Fibroblast of lung (primary cell): ENCODE data around the gene TBX4.

ENCODE experiments used
- EZH2 ChIP-seq: IDR thresholded peaks from 2 replicates; pipeline ENCODE4 v1.5.1; 2012; ENCODE audit warnings: low read length, control low read depth, mild to moderate bottlenecking; ENCODE audit errors: missing control alignments
- TF ChIP-seq, protein P1 (sequence below), 2 donors: IDR thresholded peaks in 1 of 2; conservative IDR thresholded peaks in 1 of 2; 1 replicate in 1 of 2; 2 replicates in 1 of 2; pipeline ENCODE4 v1.5.1; 2011 to 2012; ENCODE audit warnings: low read length in 2 of 2, control low read depth in 1 of 2, inconsistent platforms in 1 of 2, low read depth in 1 of 2, mild to moderate bottlenecking in 1 of 2

DNA sequence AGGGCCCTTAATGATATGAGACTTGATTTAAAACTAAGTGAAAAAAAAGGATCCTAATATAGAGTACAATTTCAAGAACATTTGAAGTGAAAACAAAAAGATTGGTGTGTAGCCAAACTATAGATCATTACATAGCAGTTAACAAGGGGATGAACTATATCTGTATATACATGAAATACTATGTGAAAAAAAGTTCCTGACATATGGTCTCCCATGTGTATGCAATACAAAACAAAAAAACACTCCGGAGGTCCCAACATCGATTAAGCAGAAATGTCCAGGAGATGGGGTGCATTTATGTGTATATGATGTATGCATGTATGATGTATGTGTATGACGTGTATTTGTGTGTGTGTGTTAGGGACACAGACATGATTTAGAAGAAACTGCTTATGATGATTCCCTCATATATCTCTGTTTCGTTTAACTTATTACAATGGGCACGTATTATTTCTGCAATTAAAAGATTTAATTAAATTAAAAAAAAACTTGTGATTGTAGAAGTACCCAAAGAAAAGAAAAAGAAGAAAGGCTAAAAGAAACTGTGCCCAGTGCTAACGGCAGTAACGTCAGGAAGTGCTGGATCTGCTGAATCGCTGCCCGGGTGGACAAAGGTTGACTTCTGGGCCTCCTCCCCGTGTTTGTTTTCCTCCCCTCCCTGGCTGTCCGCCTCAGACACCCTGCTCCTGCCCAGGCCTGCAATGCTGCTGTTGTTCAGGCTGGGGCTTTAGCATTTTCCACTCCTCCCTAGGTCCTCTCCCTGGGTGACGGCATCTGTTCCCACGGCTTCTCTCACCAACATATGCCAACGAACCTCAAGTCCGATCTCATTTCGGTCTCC lies 36.9 kb downstream of the TBX4 start:
- TF ChIP-seq, protein P1, sequence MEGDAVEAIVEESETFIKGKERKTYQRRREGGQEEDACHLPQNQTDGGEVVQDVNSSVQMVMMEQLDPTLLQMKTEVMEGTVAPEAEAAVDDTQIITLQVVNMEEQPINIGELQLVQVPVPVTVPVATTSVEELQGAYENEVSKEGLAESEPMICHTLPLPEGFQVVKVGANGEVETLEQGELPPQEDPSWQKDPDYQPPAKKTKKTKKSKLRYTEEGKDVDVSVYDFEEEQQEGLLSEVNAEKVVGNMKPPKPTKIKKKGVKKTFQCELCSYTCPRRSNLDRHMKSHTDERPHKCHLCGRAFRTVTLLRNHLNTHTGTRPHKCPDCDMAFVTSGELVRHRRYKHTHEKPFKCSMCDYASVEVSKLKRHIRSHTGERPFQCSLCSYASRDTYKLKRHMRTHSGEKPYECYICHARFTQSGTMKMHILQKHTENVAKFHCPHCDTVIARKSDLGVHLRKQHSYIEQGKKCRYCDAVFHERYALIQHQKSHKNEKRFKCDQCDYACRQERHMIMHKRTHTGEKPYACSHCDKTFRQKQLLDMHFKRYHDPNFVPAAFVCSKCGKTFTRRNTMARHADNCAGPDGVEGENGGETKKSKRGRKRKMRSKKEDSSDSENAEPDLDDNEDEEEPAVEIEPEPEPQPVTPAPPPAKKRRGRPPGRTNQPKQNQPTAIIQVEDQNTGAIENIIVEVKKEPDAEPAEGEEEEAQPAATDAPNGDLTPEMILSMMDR (conservative IDR thresholded peaks at IDR 0.05 in 1 of 2, IDR thresholded peaks at IDR 0.05 in 1 of 2; ENCODE audit: low read depth in 1 of 2, low read length in 2 of 2), result no peak
- TF ChIP-seq EZH2, result no peak
